Measurements from ENCODE around the gene IQCK.

GRCh38 chr16:19722269-19722952, 4.3 kb downstream of the IQCK start:
- TF ChIP-seq POLR2AphosphoS5 (IDR thresholded peaks at IDR 0.05; ENCODE audit: borderline replicate concordance, low read depth, low read length), result no peak
- TF ChIP-seq EZH2 (IDR thresholded peaks at IDR 0.05), result no peak

Measured in SK-N-MC (cell line).